Measurements from ENCODE around the gene LHFPL4.

GRCh38 chr3:9598783-9599387 lies 45.3 kb upstream of the LHFPL4 start:
- no peak for TF ChIP-seq CTCF (conservative IDR thresholded peaks at IDR 0.05 in 1 of 2, IDR thresholded peaks at IDR 0.05 in 1 of 2; ENCODE audit: extremely low read depth in 1 of 2, insufficient read depth in 1 of 2, low read depth in 1 of 2, low read length in 2 of 2)
- no peak for TF ChIP-seq EZH2 (IDR thresholded peaks at IDR 0.05; ENCODE audit: borderline replicate concordance, low read length)

Data from mammary epithelial cell (primary cell).